IMR-90 (cell line): ENCODE results near the gene AASS.

Source experiments
- CTCF ChIP-seq: conservative IDR thresholded peaks from 2 replicates; pipeline ENCODE4 v1.5.1; 2012; ENCODE audit warnings: mild to moderate bottlenecking, low read depth, low read length, improper control_type of control experiment
- MXI1 ChIP-seq: IDR thresholded peaks from 2 replicates; pipeline ENCODE4 v1.6.1; 2012; ENCODE audit warnings: low read depth, mild to moderate bottlenecking, low read length, moderate library complexity, borderline replicate concordance

GRCh38 chr7:122092964-122093797, 50.9 kb downstream of the AASS start:
- TF ChIP-seq CTCF (peak; percentile 79), MXI1 (no peak)
